A673 (cell line): ENCODE measurements around the gene PRAC1. TPM values are rescaled to one million over a fixed set of nuclear protein-coding genes. Genes with fewer than 3 reads are reported as not detected.

Source experiments
- BruUV-seq: library from RNA; stranded (reverse); fragments of 400-500 nt; replicated peaks from 2 replicates; lab custom pipeline; 2021; lab: Mats Ljungman, UMichigan
- CTCF ChIA-PET: fragments of 300-600 bp; sonication (Branson Sonifier 250); formaldehyde crosslinking; loops from one replicate; lab custom pipeline; 2022; ENCODE audit warnings: antibody characterized with exemption; lab: Charles Lee
- POLR2A ChIA-PET: fragments of 300-600 bp; sonication (Branson Sonifier 250); formaldehyde crosslinking; loops from one replicate; lab custom pipeline; 2022; ENCODE audit warnings: antibody characterized with exemption; ENCODE audit not compliant: low non-redundant PET; lab: Charles Lee
- DNase-seq: peaks from one replicate; pipeline ENCODE4 v3.0.0-alpha.2; 2015; ENCODE audit warnings: low spot score
- H3K27ac ChIP-seq: fragments of 200-600 bp; sonication (generic); 2 replicates; pipeline ENCODE4 v1.5.1; 2016; ENCODE audit warnings: mixed run types, low read depth, mild to moderate bottlenecking, mixed read lengths, antibody characterized with exemption, low read length; ENCODE audit not compliant: poor library complexity, severe bottlenecking
- H3K27me3 ChIP-seq: fragments of 200-600 bp; sonication (generic); replicated peaks from 2 replicates; pipeline ENCODE4 v1.6.1; 2017; ENCODE audit warnings: mixed run types, low read depth, mild to moderate bottlenecking, mixed read lengths, antibody characterized with exemption, low read length; ENCODE audit not compliant: insufficient read depth, poor library complexity
- H3K36me3 ChIP-seq: fragments of 200-600 bp; sonication (generic); 2 replicates; pipeline ENCODE4 v1.6.1; 2016; ENCODE audit warnings: mixed run types, mild to moderate bottlenecking, mixed read lengths, antibody characterized with exemption, low read length; ENCODE audit not compliant: insufficient read depth, poor library complexity, severe bottlenecking
- H3K4me1 ChIP-seq: fragments of 200-600 bp; sonication (generic); 2 replicates; pipeline ENCODE4 v1.6.1; 2017; ENCODE audit warnings: mixed run types, mild to moderate bottlenecking, mixed read lengths, antibody characterized with exemption, low read length; ENCODE audit not compliant: insufficient read depth, poor library complexity, severe bottlenecking
- H3K4me3 ChIP-seq: fragments of 200-600 bp; sonication (generic); 2 replicates; pipeline ENCODE4 v1.5.1; 2016; ENCODE audit warnings: low read depth, mixed run types, mild to moderate bottlenecking, mixed read lengths, low read length; ENCODE audit not compliant: poor library complexity, severe bottlenecking
- H3K9me3 ChIP-seq: fragments of 200-600 bp; sonication (generic); 2 replicates; pipeline ENCODE4 v1.6.1; 2016; ENCODE audit warnings: mixed run types, low read depth, mild to moderate bottlenecking, mixed read lengths, antibody characterized with exemption, low read length; ENCODE audit not compliant: poor library complexity, severe bottlenecking
- CTCF ChIP-seq: fragments of 300-800, 200-600 bp; sonication (generic); conservative IDR thresholded peaks from 2 replicates; pipeline ENCODE4 v1.5.1; 2017; ENCODE audit warnings: low read depth, mild to moderate bottlenecking, antibody characterized with exemption, low read length, moderate library complexity, mixed read lengths
- EZH2 ChIP-seq: fragments of 200-600 bp; sonication (generic); IDR thresholded peaks from 2 replicates; pipeline ENCODE4 v1.6.1; 2017; ENCODE audit warnings: borderline replicate concordance, low read depth, mild to moderate bottlenecking, mixed read lengths, antibody characterized with exemption, low read length; ENCODE audit not compliant: poor library complexity, severe bottlenecking
- intact Hi-C: fragments of 100-400 bp; cut with micrococcal nuclease; formaldehyde crosslinking; loops from one replicate; pipeline ENCODE4 v1.10.0; 2022; ENCODE audit not compliant: unreplicated experiment
- total RNA-seq: library from RNA; stranded (reverse); gene quantifications from 2 replicates; pipeline ENCODE4 v1.2.3, GENCODE V29; 2021

The PRAC1 gene
- total RNA-seq, 1 experiment from 2014 or later: 78.3 TPM

- Histone ChIP-seq H3K4me1 (peaks cover 38% of the 10 kb centered on the region), H3K27ac (peak overlapping the region; percentile 97), H3K9me3 (no peaks in the 10 kb centered on the region), H3K27me3 (no peaks in the 10 kb centered on the region), H3K4me3 (peak overlapping the region; percentile 73), H3K36me3 (no peaks in the 10 kb centered on the region)
- intact Hi-C loops: no loop called here
- ChIA-PET CTCF (interaction anchor here (0.5 to 1.9 kb wide), 3 partner anchors 63 to 151 kb away, joined by 3 to 16 read pairs (median 5); no protein-coding TSS in a partner anchor), POLR2A (no interaction called here)
- TF ChIP-seq CTCF (no peak), EZH2 (no peak)
- BruUV-seq: no TSS peak
- no peak for DNase-seq
These were observed 5.3 kb upstream of the PRAC1 start for GRCh38 chr17:48727415-48728175.

GRCh38 chr17:48726916-48727286 lies 4.6 kb upstream of the PRAC1 start:
- TF ChIP-seq CTCF (no peak), EZH2 (no peak)
- CTCF ChIA-PET: interaction anchor here (5.2 kb wide), 1 partner anchor 64 kb away, joined by 34 read pairs; no protein-coding TSS in a partner anchor
- BruUV-seq: no TSS peak
- intact Hi-C loops: no loop called here
- Histone ChIP-seq H3K4me3 (peak overlapping the region; percentile 73), H3K9me3 (no peaks in the 10 kb centered on the region), H3K36me3 (no peaks in the 10 kb centered on the region), H3K27me3 (no peaks in the 10 kb centered on the region), H3K27ac (peak overlapping the region; percentile 97), H3K4me1 (peaks cover 38% of the 10 kb centered on the region)
- no peak for DNase-seq
- POLR2A ChIA-PET: no interaction called here

- Histone ChIP-seq H3K4me3 (no peak overlapping the region), H3K9me3 (no peaks in the 10 kb centered on the region), H3K27me3 (no peaks in the 10 kb centered on the region), H3K4me1 (peaks cover 38% of the 10 kb centered on the region), H3K27ac (peak overlapping the region; percentile 24), H3K36me3 (no peaks in the 10 kb centered on the region)
- POLR2A ChIA-PET: interaction anchor here (0.6 kb wide), 1 partner anchor 8 kb away, joined by 7 read pairs; no protein-coding TSS in a partner anchor
- DNase-seq: no peak
- no peak for TF ChIP-seq CTCF
- no peak for TF ChIP-seq EZH2
- BruUV-seq: no TSS peak
- CTCF ChIA-PET: interaction anchor here (4.0 to 5.2 kb wide), 2 partner anchors 65 to 153 kb away, joined by 34 to 37 read pairs; no protein-coding TSS in a partner anchor
- intact Hi-C loops: no loop called here
These were observed 4.0 kb upstream of the PRAC1 start for GRCh38 chr17:48726114-48726915.
